Measurements from ENCODE around the gene EHHADH.

DNA sequence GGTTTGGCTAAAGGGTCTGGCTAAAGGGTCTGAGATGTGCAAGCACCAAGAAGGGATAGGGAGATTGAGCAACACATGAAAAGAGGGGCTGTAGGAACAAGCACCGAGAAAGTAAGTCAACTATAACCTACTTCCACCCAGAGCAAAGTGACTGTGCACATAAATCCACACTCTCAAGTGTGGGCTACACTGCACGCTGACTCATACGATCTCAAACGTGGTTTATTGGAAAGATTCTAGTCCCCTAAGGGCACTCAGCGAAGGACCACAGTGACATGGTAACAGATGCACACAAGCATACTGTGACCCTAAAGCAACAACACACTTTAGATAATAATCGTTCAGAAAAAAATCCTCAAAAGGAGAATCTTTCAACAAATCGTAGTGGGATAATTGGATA, 48.0 kb downstream of the EHHADH start:
- TF ChIP-seq YY1 (IDR thresholded peaks at IDR 0.05) = no peak
- TF ChIP-seq, protein P1, sequence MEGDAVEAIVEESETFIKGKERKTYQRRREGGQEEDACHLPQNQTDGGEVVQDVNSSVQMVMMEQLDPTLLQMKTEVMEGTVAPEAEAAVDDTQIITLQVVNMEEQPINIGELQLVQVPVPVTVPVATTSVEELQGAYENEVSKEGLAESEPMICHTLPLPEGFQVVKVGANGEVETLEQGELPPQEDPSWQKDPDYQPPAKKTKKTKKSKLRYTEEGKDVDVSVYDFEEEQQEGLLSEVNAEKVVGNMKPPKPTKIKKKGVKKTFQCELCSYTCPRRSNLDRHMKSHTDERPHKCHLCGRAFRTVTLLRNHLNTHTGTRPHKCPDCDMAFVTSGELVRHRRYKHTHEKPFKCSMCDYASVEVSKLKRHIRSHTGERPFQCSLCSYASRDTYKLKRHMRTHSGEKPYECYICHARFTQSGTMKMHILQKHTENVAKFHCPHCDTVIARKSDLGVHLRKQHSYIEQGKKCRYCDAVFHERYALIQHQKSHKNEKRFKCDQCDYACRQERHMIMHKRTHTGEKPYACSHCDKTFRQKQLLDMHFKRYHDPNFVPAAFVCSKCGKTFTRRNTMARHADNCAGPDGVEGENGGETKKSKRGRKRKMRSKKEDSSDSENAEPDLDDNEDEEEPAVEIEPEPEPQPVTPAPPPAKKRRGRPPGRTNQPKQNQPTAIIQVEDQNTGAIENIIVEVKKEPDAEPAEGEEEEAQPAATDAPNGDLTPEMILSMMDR (IDR thresholded peaks at IDR 0.05; ENCODE audit: low read depth, low read length, missing input control) = no peak
- TF ChIP-seq, protein P2, sequence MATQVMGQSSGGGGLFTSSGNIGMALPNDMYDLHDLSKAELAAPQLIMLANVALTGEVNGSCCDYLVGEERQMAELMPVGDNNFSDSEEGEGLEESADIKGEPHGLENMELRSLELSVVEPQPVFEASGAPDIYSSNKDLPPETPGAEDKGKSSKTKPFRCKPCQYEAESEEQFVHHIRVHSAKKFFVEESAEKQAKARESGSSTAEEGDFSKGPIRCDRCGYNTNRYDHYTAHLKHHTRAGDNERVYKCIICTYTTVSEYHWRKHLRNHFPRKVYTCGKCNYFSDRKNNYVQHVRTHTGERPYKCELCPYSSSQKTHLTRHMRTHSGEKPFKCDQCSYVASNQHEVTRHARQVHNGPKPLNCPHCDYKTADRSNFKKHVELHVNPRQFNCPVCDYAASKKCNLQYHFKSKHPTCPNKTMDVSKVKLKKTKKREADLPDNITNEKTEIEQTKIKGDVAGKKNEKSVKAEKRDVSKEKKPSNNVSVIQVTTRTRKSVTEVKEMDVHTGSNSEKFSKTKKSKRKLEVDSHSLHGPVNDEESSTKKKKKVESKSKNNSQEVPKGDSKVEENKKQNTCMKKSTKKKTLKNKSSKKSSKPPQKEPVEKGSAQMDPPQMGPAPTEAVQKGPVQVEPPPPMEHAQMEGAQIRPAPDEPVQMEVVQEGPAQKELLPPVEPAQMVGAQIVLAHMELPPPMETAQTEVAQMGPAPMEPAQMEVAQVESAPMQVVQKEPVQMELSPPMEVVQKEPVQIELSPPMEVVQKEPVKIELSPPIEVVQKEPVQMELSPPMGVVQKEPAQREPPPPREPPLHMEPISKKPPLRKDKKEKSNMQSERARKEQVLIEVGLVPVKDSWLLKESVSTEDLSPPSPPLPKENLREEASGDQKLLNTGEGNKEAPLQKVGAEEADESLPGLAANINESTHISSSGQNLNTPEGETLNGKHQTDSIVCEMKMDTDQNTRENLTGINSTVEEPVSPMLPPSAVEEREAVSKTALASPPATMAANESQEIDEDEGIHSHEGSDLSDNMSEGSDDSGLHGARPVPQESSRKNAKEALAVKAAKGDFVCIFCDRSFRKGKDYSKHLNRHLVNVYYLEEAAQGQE (IDR thresholded peaks at IDR 0.05) = no peak
- no peak for TF ChIP-seq FOXA2 (IDR thresholded peaks at IDR 0.05)
- no peak for TF ChIP-seq JUND (IDR thresholded peaks at IDR 0.05)
- TF ChIP-seq, protein P3, sequence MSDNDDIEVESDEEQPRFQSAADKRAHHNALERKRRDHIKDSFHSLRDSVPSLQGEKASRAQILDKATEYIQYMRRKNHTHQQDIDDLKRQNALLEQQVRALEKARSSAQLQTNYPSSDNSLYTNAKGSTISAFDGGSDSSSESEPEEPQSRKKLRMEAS (IDR thresholded peaks at IDR 0.05) = no peak
- no peak for TF ChIP-seq RAD21 (IDR thresholded peaks at IDR 0.05)
- no peak for TF ChIP-seq FOXA1 (IDR thresholded peaks at IDR 0.05)
- TF ChIP-seq NR2F2 (IDR thresholded peaks at IDR 0.05) = no peak
- TF ChIP-seq TAF1 (conservative IDR thresholded peaks at IDR 0.05) = no peak
- no peak for TF ChIP-seq RXRA (IDR thresholded peaks at IDR 0.05)
- TF ChIP-seq SP1 (IDR thresholded peaks at IDR 0.05) = no peak
- no peak for TF ChIP-seq EGR1 (IDR thresholded peaks at IDR 0.05; ENCODE audit: low read depth in 2 of 2)
- TF ChIP-seq HNF4G (IDR thresholded peaks at IDR 0.05) = no peak
